Upper lobe of right lung (tissue), 1 donor: ENCODE data around the gene NMNAT3. TPM values are rescaled to one million over a fixed set of nuclear protein-coding genes. Genes with fewer than 3 reads are reported as not detected.

Experiments used
- ATAC-seq: fragments of 200-7000 bp; cut with Tn5 transposase; one replicate; pipeline ENCODE4 v1.9.1; 2020; ENCODE audit warnings: mild to moderate bottlenecking, moderate library complexity
- DNase-seq: peaks from one replicate; pipeline ENCODE4 v3.0.0-alpha.2; 2020
- H3K27ac ChIP-seq: fragments of 200-600 bp; one replicate; pipeline ENCODE4 v1.8.0; 2022
- H3K27me3 ChIP-seq: fragments of 200-600 bp; one replicate; pipeline ENCODE4 v1.8.0; 2022; ENCODE audit warnings: mild to moderate bottlenecking
- H3K36me3 ChIP-seq: fragments of 200-600 bp; one replicate; pipeline ENCODE4 v1.8.0; 2022
- H3K4me1 ChIP-seq: fragments of 200-600 bp; one replicate; pipeline ENCODE4 v1.8.0; 2022
- H3K4me3 ChIP-seq: fragments of 200-600 bp; one replicate; pipeline ENCODE4 v1.8.0; 2022; ENCODE audit warnings: mild to moderate bottlenecking
- H3K9me3 ChIP-seq: fragments of 200-600 bp; one replicate; pipeline ENCODE4 v1.8.0; 2022
- CTCF ChIP-seq: fragments of 200-600 bp; IDR thresholded peaks from one replicate; pipeline ENCODE4 v1.8.0; 2022; ENCODE audit warnings: antibody characterized with exemption
- intact Hi-C: fragments of 100-400 bp; cut with DNase I; formaldehyde crosslinking; loops from one replicate; pipeline ENCODE4 v1.11.0; 2022
- total RNA-seq: library from RNA; stranded (reverse); fragmentation: NEBNext Ultra II Directional; extraction: Animal tissue kit (Norgen Biotek cat#: 25700); gene quantifications from one replicate; pipeline ENCODE4 v1.2.1, GENCODE V29; 2021
- donor health status: DM: no; HTN: yes; CAD: no; lungs with severe emphysema.

The NMNAT3 gene
- total RNA-seq, 1 donor from 2014 or later: 4.6 TPM

- TF ChIP-seq CTCF: no peak
- H3K4me1 ChIP-seq: no peaks in the 10 kb centered on the region
- no peaks in the 10 kb centered on the region for H3K36me3 ChIP-seq
- no peak for ATAC-seq
- DNase-seq: no peak
- intact Hi-C loops: no loop called here
- no peaks in the 10 kb centered on the region for H3K27me3 ChIP-seq
- no peak overlapping the region for H3K27ac ChIP-seq
- no peaks in the 10 kb centered on the region for H3K9me3 ChIP-seq
- no peak overlapping the region for H3K4me3 ChIP-seq
Measured at GRCh38 chr3:139558351-139559266, 119.2 kb downstream of the NMNAT3 start.

GRCh38 chr3:139557041-139557440 lies 120.7 kb downstream of the NMNAT3 start:
- ATAC-seq: no peak
- Histone ChIP-seq H3K9me3 (no peaks in the 10 kb centered on the region), H3K4me3 (no peak overlapping the region), H3K36me3 (no peaks in the 10 kb centered on the region), H3K27me3 (no peaks in the 10 kb centered on the region), H3K27ac (no peak overlapping the region), H3K4me1 (no peaks in the 10 kb centered on the region)
- TF ChIP-seq CTCF: no peak
- intact Hi-C loops: no loop called here
- no peak for DNase-seq

GRCh38 chr3:139555249-139555648 lies 122.5 kb downstream of the NMNAT3 start:
- ATAC-seq (no peak), DNase-seq (no peak)
- Histone ChIP-seq H3K36me3 (no peaks in the 10 kb centered on the region), H3K27ac (no peak overlapping the region), H3K4me3 (no peak overlapping the region), H3K9me3 (no peaks in the 10 kb centered on the region), H3K4me1 (no peaks in the 10 kb centered on the region), H3K27me3 (no peaks in the 10 kb centered on the region)
- no peak for TF ChIP-seq CTCF
- intact Hi-C loops: no loop called here

GRCh38 chr3:139554628-139555027 lies 123.1 kb downstream of the NMNAT3 start:
- Histone ChIP-seq H3K27me3 (no peaks in the 10 kb centered on the region), H3K4me1 (no peaks in the 10 kb centered on the region), H3K9me3 (no peaks in the 10 kb centered on the region), H3K27ac (no peak overlapping the region), H3K36me3 (no peaks in the 10 kb centered on the region), H3K4me3 (no peak overlapping the region)
- DNase-seq (no peak), ATAC-seq (no peak)
- intact Hi-C loops: no loop called here
- TF ChIP-seq CTCF: no peak

- H3K27ac ChIP-seq: no peak overlapping the region
- intact Hi-C loops: no loop called here
- H3K36me3 ChIP-seq: no peaks in the 10 kb centered on the region
- H3K9me3 ChIP-seq: no peaks in the 10 kb centered on the region
- H3K4me1 ChIP-seq: no peaks in the 10 kb centered on the region
- H3K27me3 ChIP-seq: no peaks in the 10 kb centered on the region
- ATAC-seq (no peak), DNase-seq (no peak)
- no peak overlapping the region for H3K4me3 ChIP-seq
- no peak for TF ChIP-seq CTCF
Measured at GRCh38 chr3:139552632-139553365, 125.0 kb downstream of the NMNAT3 start.
